Activated T-cell treated with anti-CD3 and anti-CD28 coated beads for 24 hours (primary cell): Measurements from ENCODE around the gene MSX1.

Source experiments
- DNase-seq: peaks from one replicate; pipeline ENCODE4 v3.0.0-alpha.2; 2020; ENCODE audit warnings: low read depth

MSX1 gene

DNA sequence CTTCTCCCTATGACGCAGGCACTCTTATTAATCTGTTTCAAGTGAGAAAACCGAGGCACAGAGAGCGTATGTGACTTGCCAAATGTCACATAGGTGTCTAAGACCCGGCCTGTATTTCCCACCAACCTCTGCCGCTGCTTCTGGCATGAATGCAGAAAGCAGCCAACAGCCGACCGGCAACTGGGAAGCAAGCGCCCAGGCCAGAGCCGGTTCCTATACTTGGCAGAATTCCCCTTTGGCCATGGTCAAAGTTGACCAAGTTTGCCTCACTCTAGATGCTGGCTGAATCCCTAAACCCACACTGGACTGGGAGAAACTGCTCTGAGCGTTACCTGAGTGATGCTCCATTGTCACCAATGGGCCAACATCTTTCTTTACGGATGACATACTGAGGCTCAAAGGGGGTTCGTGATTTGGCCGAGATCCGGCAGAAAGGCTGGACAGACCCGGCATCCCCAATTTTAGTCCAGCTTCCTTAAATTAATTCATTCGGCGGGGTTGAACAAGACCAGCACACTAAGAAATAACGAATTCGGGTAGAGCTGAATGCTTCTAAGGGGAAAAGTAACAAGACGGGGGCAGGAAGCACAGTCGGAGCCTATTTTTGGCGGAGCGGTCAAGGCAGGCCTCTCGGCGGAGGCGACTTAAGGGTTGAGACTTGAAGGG, 11.2 kb downstream of the MSX1 start:
- no peak for DNase-seq

DNA sequence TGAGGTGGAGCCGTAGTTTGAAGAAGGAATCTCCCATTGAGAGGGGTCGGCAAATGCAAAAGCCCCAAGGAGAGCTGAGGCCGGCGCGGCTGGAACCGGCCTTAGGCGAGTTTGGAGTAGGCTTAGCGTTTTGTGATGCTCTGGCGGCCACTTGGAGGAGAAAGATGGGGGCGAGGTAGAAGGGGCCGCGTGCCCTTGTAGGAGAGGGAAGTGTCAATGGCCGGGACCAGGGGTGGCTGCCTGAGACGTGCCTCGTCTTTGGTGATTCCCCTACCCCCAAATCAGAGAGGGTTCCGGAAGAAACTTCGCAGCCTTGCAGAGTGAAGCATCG, 11.7 kb downstream of the MSX1 start:
- DNase-seq = no peak

DNA sequence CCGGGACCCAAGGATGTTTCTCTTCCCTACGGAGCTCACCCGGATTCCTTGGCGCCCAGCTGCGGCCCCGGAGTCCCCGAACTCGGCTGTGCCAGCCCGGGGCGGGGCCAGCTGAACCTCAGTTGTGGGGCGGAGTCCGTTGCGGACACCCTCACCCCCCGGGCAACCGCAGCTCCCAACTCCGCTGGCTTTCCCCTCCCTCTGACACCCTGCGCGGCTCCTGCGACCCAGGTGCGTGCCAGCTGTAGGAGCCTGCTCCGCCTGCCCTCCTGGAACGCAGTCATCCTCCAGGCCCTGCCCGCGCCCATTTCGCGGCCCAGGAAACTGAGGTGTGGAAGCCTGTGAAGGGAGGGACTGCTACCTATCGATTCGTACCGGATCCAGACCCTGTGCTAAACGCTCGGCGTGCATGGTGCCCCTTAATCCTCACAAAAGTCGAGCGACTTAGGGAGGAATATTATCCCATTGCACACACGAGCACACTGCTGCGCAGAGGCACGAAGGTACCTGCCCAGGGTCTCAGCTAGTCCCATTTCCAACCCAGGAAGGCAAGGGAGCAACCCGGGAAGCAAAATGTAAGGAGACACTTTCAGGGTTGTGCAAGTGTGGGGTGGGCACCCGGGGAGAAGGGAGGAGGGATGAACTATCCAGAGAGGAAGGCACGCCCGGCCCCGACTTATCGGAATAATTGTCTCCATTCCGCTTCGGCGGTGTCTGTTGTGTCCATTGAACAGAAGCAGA, 12.3 kb downstream of the MSX1 start:
- DNase-seq = no peak

DNA sequence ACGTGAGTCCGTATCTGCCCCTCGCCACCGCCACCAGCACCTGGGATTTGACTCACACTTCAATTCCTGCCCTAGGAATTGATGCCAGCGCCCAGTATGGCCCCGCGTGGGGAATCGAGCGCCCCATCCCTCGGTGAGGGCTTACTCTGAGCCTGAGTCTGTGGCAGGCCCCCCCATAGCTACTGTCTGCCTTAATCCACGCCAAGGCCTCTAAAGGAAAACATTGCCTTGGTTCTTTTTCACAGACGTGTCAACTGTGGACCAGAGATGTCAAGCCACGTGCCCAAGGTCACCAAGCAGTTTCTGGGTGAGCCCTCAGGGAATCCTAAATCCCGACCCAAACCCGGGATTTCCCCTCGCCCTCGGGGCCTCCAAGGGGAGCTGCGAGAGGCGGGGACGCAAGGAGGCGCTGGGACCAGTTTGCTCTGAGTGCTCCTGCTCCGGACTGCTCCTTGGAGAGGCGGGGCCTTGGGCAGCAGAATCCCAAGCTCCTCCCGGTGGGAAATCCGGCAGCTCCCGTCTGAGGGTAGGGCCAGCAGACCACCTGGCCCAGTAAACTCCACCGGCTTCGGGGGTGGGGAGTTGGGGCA, 12.9 kb downstream of the MSX1 start:
- no peak for DNase-seq

DNA sequence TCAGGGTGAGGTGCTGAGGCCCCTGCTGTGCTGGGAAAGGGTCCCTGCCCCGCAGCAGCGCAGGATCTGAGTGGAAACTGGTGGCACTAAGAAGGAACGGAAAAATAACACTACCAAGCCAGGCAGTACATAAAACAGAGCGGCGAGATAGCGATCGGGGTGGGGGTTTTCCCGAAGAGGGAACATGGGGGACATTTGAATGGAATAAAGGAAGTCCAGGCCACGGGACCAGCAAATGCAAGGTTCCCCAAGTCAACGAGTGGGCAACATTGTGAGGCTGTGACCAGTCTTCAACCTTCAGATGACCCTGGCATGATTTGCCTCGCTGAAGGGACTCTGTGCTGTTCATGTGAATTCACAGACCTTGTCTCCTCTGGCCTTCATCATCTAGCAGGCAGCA, 13.7 kb downstream of the MSX1 start:
- DNase-seq = no peak

DNA sequence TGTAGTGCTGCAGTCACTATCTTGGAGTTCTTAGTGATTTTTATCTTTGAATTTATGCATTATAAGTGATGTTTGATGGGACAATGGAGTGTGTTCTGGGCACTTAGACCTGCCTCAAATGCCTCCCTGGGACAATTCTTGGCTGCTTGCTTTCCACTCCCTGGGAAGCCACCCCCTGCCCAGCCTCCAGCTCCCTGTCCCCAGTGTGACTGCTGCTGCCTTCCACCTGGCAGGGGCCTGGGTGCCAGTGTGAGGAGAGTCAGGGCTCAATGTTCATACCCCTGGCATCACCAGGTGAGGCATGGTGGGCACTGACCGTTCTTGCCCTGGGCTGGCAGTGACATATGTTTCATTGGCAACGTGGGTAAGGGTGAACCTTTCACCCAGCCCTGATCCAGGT, 14.8 kb downstream of the MSX1 start:
- no peak for DNase-seq

DNA sequence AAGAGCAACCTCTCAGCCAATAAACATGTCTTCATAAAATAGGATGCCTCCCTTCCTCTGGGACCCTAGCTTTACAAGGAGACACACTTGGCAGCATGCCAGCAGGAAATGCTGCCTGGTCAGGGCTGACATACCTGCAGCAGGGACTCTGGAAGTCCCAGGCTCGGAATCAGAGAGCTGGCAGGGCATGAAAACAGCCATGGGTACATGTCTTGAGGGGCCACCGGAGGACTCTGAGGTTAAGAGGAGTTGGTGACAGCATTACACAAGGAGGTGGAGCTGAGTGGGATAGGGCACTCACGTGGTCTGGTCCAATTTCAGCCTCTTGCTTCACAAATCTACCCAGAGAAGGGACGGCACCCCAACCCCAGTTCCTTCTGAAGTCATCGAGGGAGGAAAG, 15.7 kb downstream of the MSX1 start:
- no peak for DNase-seq

DNA sequence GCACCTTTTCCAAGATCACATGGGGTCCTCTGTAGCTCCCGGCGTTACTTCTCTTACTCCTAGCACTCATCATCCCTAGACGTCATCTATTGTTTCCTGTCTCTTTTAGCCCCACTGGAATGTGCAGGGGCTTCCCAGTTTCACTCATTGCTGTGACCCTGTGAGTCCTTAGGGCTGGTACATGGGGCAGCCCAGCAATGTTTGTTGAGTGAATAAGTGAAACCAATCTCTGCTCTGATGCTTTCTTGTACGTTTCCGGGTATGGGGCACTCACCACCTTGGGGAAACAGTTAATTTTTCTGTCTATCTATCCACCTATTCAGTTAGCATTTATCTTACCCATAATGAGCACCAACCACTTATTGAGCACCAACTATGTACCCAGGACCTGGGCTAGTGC, 16.1 kb downstream of the MSX1 start:
- DNase-seq = no peak

DNA sequence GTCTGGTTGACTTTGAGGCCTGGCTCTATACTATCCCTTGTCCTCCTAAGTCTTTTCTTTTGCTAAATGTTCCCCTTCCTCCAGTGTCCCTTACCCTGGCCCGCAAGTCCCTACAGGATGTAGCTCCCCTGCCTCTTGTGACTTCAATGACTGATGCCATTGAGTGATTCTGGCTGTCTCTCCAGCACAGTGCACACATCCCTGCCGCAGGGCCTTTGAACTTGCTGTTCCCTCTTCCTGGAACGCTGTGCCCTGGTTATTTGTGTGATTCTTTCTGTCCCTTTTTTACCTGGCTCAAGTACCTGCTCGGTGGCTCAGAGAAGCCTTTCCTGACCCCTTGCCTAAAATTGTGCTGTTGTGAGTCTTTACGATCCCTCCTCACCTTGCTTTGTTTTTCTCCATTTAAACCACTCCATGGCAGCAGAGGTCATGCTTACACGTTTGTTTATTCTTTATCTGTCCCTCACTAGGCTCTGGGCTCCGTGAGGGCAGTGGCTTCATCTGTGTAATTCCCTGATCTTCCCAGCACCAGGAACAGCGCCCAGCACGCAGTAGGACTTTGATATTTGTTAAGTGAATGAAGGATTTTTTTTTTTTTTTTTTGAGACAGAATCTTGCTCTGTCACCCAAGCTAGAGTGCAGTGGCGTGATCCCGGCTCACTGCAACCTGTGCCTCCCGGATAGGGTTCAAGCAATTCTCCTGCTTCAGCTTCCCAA, 17.6 kb downstream of the MSX1 start:
- DNase-seq = no peak

DNA sequence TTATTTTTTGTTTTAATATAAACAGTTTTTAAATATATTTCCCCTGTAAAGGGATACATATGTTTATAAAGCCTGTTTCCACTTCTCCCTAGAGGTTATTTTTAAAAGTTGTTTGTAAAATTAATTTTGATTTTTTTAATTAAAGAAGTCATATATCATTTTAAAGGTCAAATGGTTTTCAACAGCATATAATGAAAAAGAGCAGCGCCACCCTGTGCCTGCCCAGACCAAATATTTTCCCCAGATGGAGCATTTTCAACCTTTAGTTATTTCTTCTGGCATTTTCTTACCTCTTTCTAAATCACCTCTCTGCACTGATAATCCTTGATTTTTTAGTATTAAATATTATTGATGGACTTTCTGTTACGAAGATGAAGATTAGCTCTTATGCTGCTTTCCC, 21.0 kb downstream of the MSX1 start:
- DNase-seq = no peak

DNA sequence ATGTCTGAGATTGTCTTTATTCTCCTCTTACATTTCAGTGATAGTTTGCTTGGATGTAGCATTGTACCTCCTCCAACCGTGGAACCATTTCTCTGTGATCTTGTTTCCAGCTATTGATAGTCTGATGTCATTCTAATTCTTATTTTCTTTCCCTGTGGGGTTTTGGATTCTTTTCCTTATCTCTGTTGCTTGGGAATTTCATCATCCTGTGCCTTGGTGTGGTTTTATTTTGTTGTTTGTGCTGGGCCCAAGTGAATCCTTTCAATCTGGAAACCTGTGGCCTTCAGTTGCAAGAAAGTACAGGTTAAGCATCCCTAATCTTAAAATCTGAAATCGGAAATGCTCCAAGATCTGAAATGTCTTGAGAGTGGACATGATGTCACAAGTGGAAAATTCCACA, 22.0 kb downstream of the MSX1 start:
- no peak for DNase-seq

DNA sequence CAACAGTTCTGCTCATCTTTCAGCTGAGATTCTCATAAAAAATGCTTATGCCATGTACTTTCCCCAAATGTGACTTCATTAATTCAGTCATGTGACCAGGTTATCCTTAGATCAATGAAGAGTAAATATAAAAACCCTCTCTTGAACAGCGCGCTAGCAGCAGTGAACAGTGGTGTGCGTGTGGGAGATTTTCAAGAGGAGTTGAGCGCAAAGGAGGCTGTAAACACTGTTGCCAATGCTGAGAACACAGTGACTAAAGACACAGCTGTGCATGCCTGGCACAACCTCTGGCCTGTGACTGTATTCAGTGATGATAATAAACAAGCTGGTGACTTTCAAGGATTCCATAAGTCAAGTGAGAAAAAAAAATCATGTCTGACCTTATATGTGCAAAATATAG, 25.1 kb downstream of the MSX1 start:
- no peak for DNase-seq

DNA sequence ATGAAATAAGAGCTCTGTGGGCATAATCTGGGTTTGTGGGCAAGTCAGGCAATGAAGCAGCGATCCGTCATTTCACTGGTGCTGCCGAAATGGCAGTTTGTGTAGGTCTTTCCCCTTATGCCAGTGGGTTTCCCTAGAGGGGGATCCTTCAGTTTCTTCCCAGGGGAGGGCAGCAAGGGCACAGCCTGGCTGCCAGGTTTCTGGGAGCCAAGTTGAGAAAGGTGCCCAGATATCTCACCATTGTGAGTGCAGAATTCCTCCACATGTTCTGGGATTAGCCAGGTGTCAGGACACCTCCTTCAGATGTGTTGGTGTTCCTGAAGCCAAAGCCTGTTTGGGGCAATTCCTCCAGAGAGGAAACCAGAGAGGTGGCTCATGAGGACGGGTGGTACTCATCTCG, 28.0 kb downstream of the MSX1 start:
- DNase-seq = no peak

DNA sequence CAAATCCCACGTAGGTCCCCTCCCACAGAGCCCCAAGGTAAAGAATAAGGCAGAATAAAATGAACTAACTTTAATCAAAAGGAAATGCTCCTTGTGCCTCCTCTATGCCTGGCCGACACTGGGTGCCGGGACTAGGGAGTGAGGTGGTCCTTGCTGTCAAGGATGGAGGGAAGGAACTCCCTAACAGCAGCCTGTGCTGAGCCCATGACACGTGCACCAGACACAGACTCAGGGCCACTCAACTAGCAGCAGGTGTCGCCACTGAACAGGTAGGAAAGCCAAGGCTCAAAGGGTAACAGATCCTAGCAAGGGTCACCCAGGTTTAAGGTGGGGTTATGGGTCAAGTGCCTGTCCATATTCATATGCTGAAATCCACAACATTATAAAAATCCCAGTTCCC, 29.2 kb downstream of the MSX1 start:
- DNase-seq = no peak

DNA sequence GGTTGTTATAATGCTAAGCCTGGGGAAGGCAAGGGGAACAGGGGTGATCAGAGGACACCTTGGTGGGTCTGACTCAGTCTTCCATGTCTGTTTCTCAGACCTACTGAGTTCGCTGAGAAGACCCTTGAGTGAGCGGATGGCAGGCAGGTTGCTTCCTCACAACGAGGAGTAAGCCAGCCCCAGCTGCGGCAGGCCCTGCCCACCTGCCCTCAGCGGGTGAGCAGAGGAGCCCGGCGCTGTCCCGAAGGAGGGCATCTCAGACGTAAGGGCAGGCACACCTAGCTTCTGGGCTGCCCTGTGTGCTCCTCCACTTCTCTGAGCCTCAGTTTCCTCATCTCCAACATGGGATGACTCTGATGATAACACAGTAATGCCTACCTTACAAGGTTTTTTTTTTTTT, 30.3 kb downstream of the MSX1 start:
- no peak for DNase-seq

DNA sequence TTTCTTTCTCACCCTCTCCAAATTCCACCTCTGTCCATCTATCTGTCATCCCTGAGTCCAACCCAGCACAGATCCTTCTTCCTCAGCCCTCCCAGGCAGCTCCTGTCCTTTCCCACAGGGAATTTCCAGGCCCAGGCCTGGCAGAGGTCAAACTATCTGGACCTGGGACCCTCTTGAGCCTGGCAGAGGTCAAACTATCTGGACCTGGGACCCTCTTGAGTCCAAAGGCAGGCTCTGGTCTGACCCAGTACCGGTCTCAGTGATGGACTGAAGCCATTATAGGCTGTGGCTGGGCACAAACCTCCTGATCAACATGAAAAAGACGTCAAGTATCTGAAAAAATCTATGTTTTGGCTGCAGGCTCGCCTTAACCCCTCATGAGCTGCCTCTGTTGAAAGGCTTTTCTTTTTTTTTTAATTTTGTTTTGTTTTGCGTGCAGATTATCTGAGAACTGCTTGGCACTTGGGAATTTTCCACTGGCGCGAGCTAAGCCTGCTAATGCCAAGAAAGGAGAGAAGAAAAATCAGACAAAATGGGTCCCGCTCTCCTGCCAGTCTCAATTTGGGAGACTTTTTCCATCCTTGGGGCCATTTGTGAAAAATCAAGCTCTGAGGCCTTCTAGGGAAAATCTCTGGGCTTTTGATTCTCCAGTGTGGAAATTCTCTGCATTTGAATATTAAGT, 31.2 kb downstream of the MSX1 start:
- no peak for DNase-seq

DNA sequence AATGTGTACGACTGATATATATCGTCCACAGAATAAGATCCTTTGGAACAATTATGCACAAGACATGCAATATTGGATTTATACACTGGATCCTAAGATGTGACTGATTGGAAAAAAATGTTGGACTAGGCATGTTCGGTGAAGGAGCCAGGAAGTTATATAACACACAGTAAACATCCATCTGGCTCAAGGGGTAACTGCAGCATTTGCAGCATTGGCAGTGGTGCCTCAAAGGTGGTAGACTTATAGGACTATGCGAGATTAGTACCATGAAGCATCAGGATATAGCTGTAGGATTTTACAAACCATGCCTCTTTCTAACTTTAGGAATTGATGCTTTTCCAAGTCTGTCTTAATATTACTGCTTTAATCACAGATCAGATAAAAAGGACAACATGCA, 34.3 kb downstream of the MSX1 start:
- no peak for DNase-seq

DNA sequence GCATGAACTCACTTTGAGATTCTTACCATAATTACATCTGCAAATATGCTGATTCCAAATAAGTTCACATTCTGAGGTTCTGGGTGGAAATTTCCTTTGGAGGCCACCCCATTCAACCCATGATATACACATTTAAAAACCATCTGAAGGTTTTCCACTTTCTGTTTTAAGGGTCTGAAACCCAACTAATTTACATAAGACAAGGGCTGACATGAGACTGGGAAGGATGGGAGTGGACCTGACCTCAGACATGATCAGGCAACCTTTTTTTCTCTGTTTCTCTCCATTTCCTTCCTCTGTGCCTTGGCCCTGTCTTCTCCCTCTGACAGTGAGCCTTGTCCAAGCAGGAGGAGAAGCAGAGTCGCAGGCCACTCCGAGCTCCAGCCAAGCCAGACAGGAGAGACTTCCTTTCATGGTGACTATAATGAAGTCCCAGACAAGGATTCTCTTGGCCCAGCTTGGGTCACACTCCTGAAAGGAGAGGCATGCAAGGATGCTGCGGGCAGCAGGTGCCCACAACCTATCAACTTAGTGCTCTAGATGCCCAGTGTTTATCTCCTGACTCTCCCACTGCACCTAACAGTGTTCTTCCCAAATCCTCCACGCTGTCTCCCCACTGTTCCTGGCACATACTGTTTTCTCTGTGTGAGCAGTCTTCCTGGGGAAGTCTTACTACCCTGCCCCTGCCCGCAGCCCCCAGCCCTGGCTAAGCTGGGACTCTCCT, 39.9 kb downstream of the MSX1 start:
- no peak for DNase-seq

DNA sequence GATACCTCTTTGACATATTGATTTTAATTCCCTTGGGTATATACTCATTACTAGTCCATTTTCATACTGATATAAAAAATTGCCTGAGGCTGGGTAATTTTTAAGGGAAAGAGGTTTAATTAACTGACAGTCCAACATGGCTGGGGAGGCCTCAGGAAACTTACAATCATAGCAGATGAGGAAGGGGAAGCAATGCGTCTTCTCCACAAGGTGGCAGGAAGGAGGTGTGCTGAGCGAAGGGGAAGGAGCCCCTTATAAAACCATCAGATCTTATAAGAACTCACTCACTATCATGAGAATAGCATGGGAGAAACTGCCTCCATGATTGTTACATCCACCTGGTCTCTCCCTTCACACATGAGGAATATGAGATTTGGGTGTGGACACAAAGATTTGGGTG, 42.4 kb downstream of the MSX1 start:
- no peak for DNase-seq

DNA sequence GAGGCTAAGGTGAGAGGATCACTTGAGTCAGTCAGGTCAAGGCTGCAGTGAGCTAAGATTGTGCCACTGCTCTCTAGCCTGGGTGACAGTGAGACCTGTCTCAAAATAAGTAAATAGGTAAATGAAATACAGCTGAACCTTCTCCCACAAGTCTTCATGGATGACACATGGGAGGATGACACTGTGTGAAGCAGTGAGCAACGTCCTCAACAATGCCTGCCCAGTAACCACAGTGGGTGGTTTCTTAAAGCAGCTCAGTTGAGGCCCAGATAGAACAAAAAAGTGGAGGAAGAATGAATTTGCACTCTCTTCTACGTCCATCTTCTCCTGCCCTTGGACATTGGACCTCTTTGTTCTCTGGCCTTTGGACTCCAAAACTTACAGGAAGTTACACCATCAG, 52.7 kb downstream of the MSX1 start:
- no peak for DNase-seq

DNA sequence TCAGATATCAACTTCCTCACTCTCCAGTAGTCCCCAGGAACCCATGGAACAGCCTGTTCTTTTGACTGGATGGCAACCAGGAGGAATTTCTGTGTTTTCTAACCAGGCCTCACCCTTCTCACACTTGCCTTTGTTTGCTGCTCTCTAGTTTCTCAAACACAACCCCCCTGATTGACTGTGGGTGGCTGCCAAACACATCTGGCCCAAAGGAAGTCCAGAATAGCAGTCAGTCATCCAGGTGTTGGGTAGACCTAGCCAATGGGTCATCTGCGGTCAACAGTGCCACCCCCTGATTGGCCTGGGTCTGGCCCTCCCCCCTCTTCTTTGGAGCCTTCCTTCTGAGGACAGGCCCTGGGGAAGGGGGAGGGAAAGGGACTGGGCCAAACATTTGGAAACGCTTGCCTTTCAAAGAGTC, 53.7 kb downstream of the MSX1 start:
- no peak for DNase-seq
